Measurements from ENCODE around the gene DCHS1.

DCHS1 gene

GRCh38 chr11:6670202-6670830 is 14.7 kb upstream of the DCHS1 start:
- no peak for DNase-seq

GRCh38 chr11:6667733-6668374 is 12.2 kb upstream of the DCHS1 start:
- DNase-seq = peak; percentile 58

GRCh38 chr11:6666302-6667183 is 10.9 kb upstream of the DCHS1 start:
- no peak for DNase-seq

GRCh38 chr11:6664551-6664950 is 8.9 kb upstream of the DCHS1 start:
- no peak for DNase-seq

- no peak for DNase-seq
These were observed 8.3 kb upstream of the DCHS1 start for GRCh38 chr11:6663794-6664469.

GRCh38 chr11:6660712-6661111 is 5.1 kb upstream of the DCHS1 start:
- no peak for DNase-seq

GRCh38 chr11:6658647-6659046 is 3.0 kb upstream of the DCHS1 start:
- no peak for DNase-seq

GRCh38 chr11:6657346-6657745 is 1.7 kb upstream of the DCHS1 start:
- DNase-seq = no peak

- no peak for DNase-seq
These were observed 1.3 kb upstream of the DCHS1 start for GRCh38 chr11:6656936-6657335.

GRCh38 chr11:6656584-6656915 is 941 bp upstream of the DCHS1 start:
- DNase-seq = no peak

GRCh38 chr11:6655020-6655789 is 404 bp downstream of the DCHS1 start:
- peak; percentile 24 for DNase-seq

- DNase-seq = no peak
These were observed 1.2 kb downstream of the DCHS1 start for GRCh38 chr11:6654281-6655019.

- no peak for DNase-seq
These were observed 2.0 kb downstream of the DCHS1 start for GRCh38 chr11:6653656-6654055.

GRCh38 chr11:6653097-6653496 is 2.5 kb downstream of the DCHS1 start:
- no peak for DNase-seq

GRCh38 chr11:6652182-6652581 is 3.4 kb downstream of the DCHS1 start:
- no peak for DNase-seq

GRCh38 chr11:6650980-6651379 is 4.6 kb downstream of the DCHS1 start:
- no peak for DNase-seq

GRCh38 chr11:6650104-6650503 is 5.5 kb downstream of the DCHS1 start:
- no peak for DNase-seq

GRCh38 chr11:6648501-6648900 is 7.1 kb downstream of the DCHS1 start:
- DNase-seq = no peak

GRCh38 chr11:6647836-6648235 is 7.8 kb downstream of the DCHS1 start:
- no peak for DNase-seq

- DNase-seq = peak; percentile 35
These were observed 8.5 kb downstream of the DCHS1 start for GRCh38 chr11:6646918-6647679.

GRCh38 chr11:6646576-6646917 is 9.1 kb downstream of the DCHS1 start:
- DNase-seq = no peak

Measured in CD4-positive, alpha-beta T cell treated with Interleukin-15 for 1 hour (primary cell).